ENCODE results near the gene ANKRD44.

DNA sequence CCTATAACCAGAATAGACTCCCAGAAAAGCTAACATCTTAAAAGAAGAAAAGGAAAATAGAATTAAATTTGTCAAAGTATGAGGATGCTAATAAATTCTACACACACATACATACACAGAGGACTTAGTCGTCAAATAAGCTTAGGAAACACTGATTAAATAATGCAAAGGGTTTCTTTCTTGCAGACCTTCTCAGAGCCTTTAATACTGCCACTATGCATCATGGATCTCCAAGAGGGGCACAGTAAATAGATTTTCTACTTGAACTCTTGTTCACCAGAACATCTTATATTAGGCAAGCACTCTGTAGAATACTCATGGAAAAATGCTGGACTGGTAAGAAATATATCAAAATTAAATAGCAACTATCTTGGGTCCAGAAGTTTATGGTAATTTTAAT, 69.4 kb downstream of the ANKRD44 start:
- TF ChIP-seq CTCF (IDR thresholded peaks at IDR 0.05; ENCODE audit: borderline replicate concordance, extremely low read depth, low read length, poor library complexity, severe bottlenecking) (no peak), EZH2 (IDR thresholded peaks at IDR 0.05; ENCODE audit: borderline replicate concordance, low read depth, low read length, severe bottlenecking) (no peak)
